ENCODE measurements around the gene TMEM106C. TPM values are rescaled to one million over a fixed set of nuclear protein-coding genes. Genes with fewer than 3 reads are reported as not detected.
A peak's percentile ranks its signal among the peaks of the same experiment; 100 is the strongest.

TMEM106C gene
- total and polyA plus RNA-seq, 2 donors from 2014 or later, result 51.7 to 126 TPM

DNA sequence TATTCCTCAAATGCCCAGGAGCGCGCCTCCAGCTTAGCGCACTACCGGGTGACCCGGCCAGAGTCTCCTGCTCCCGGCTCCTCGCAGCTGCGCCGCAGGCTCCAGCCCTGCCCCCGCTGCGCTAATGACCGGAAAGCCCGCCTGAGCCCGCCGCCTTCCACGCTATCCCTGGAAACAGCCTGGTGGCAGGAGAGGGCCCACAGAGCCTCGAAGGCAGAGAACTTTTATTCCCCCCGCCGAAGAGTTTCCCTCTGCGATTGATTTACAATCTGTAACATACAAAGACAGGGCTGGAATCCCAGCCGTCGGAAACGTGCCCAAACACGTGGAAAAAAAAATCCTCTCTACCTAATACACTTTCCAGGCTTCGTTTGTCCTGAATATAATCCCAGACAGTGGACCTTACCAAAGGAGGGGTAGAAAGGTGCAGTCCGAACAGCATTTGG lies 39.4 kb downstream of the TMEM106C start:
- no peaks in the 10 kb centered on the region for H3K36me3 ChIP-seq (ENCODE audit: control insufficient read depth in 2 of 3, insufficient read depth in 3 of 3, low read length in 3 of 3)
- TF ChIP-seq, protein P1, sequence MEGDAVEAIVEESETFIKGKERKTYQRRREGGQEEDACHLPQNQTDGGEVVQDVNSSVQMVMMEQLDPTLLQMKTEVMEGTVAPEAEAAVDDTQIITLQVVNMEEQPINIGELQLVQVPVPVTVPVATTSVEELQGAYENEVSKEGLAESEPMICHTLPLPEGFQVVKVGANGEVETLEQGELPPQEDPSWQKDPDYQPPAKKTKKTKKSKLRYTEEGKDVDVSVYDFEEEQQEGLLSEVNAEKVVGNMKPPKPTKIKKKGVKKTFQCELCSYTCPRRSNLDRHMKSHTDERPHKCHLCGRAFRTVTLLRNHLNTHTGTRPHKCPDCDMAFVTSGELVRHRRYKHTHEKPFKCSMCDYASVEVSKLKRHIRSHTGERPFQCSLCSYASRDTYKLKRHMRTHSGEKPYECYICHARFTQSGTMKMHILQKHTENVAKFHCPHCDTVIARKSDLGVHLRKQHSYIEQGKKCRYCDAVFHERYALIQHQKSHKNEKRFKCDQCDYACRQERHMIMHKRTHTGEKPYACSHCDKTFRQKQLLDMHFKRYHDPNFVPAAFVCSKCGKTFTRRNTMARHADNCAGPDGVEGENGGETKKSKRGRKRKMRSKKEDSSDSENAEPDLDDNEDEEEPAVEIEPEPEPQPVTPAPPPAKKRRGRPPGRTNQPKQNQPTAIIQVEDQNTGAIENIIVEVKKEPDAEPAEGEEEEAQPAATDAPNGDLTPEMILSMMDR (IDR thresholded peaks at IDR 0.05; ENCODE audit: borderline replicate concordance, extremely low read depth, insufficient read depth), result no peak
- H3K9ac ChIP-seq (ENCODE audit: low read length in 3 of 3), result no peak overlapping the region
- DNase-seq (peak; percentile 74 to 87 (median 80)), FAIRE-seq (no peak)
- intact Hi-C loops (cut with DNase I), result no loop called here
- no peaks in the 10 kb centered on the region for H3K9me3 ChIP-seq (ENCODE audit: control insufficient read depth in 2 of 3, insufficient read depth in 1 of 3, low read length in 3 of 3)
- peaks cover 11% of the 10 kb centered on the region for H3K27me3 ChIP-seq (ENCODE audit: control insufficient read depth, insufficient read depth, low read length)
- peak overlapping the region in 1 of 3 donors; percentile 55 for H3K4me3 ChIP-seq (ENCODE audit: low read length in 3 of 3)
- no peak overlapping the region for H3K27ac ChIP-seq (ENCODE audit: low read depth in 2 of 2, low read length in 2 of 2)
- H3K4me1 ChIP-seq (ENCODE audit: control insufficient read depth in 2 of 3, insufficient read depth in 2 of 3, low read depth in 1 of 3, low read length in 3 of 3), result peaks cover 0 to 32% (median 16%) of the 10 kb centered on the region in 3 donors

DNA sequence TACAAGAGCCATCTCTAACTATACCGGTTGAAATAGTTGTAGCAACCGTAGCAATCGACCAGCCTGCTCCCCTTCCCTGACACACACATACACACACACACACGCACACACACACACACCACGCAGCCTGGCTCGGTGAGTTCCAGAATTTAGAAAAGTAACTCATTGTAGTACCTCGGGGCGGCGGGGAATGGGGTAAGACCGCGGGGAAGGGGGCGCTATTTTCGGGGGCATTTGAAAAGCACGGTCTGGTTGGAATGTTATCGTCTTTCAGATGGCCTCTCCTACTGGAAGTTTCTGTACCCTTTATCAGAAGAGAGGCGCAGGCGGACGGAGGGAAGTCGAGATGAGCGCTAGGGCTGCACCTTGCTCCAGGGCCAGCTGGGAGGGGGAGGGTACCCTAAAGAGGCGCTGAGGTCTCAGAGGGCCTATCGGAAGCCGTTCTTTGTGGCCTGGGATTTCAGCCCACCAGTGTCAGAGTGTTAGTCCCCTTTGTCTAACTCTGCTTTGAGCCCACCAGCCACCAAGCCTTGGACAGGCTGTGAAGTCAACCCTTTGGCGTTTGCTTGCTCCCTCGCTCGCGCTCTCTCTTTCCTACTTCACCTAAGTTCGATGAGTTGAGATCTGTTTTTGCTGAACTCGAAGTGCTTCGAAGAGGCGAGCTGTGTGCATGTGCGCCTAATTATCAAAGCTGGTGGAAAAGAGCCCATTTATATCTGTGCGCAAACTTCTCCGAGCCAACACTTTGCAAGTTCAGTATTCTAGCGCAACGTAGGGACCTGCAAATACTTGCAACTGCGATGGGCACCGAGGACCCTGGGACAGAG lies 40.0 kb downstream of the TMEM106C start:
- Histone ChIP-seq H3K9ac (ENCODE audit: low read length in 3 of 3) (no peak overlapping the region), H3K9me3 (ENCODE audit: control insufficient read depth in 2 of 3, insufficient read depth in 1 of 3, low read length in 3 of 3) (no peaks in the 10 kb centered on the region), H3K27me3 (ENCODE audit: control insufficient read depth, insufficient read depth, low read length) (peaks cover 11% of the 10 kb centered on the region), H3K4me3 (ENCODE audit: low read length in 3 of 3) (peak overlapping the region in 2 of 3 donors; percentile 41 to 55), H3K27ac (ENCODE audit: low read depth in 2 of 2, low read length in 2 of 2) (no peak overlapping the region), H3K36me3 (ENCODE audit: control insufficient read depth in 2 of 3, insufficient read depth in 3 of 3, low read length in 3 of 3) (no peaks in the 10 kb centered on the region), H3K4me1 (ENCODE audit: control insufficient read depth in 2 of 3, insufficient read depth in 2 of 3, low read depth in 1 of 3, low read length in 3 of 3) (peaks cover 0 to 32% (median 16%) of the 10 kb centered on the region in 3 donors)
- intact Hi-C loops (cut with DNase I), result no loop called here
- DNase-seq, result peak; percentile 46 to 68 (median 62)
- no peak for FAIRE-seq
- TF ChIP-seq, protein P1 (IDR thresholded peaks at IDR 0.05; ENCODE audit: borderline replicate concordance, extremely low read depth, insufficient read depth), result no peak

DNA sequence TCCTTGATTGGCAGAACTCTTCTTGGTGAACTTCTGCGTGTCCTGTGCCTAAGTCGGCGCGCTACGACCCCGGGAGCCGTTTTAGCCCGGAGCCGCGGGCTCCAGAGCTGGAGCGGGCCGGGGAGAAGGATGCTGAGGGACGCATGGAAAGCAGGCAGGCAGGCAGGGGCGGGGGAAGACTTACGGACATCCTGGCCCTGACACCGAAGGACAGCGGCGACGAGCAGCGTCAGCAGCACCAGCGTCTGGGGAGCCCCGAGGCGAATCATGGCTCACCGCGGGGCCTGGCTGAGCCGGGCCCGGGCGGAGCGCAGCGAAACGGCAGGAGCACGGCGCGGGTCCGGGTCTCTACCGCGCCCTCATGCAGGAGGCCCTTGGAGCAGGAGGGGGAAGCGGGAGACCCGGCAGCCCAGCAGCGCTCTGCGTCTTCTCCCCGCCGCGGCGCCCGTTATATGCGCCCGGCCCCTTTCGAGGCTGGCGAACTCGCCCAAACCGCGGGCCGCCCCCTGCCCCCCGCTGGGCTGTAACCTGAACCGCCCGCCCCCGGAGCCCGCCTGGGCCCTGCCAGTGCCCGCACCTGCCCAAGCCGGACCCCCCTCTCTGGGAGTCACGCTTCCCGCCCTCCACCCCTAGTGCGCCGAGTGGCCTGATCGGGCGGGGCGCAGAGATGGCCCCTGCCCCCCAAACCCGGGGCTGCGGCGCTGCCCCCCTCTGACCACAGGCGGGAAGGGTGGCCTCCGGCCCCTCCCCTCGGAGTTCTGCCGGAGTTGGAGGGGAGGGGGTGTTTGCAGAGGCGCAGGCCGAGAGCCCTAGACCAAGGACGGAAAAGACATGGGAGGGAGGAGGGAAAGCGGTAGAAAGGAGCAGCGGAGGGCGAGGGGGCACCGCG lies 40.9 kb downstream of the TMEM106C start, which contains the start of gene COL2A1:
Gene COL2A1, minus strand, starts transcription at position 424 of the 889 bp plus-strand sequence. Its CDS starts 155 bp downstream, at position 269.
- intact Hi-C loops (cut with DNase I), result no loop called here
- DNase-seq, result peak in 4 of 5 donors; percentile 84 to 92 (median 89)
- FAIRE-seq, result no peak
- peaks cover 11% of the 10 kb centered on the region for H3K27me3 ChIP-seq (ENCODE audit: control insufficient read depth, insufficient read depth, low read length)
- peak within 1 kb of the TSS in 2 of 3 donors; percentile 37 to 41 for H3K4me3 ChIP-seq (ENCODE audit: low read length in 3 of 3)
- no peak within 1 kb of the TSS for H3K27ac ChIP-seq (ENCODE audit: low read depth in 2 of 2, low read length in 2 of 2)
- TF ChIP-seq, protein P1 (IDR thresholded peaks at IDR 0.05; ENCODE audit: borderline replicate concordance, extremely low read depth, insufficient read depth), result no peak
- no peaks in the 10 kb centered on the region for H3K9me3 ChIP-seq (ENCODE audit: control insufficient read depth in 2 of 3, insufficient read depth in 1 of 3, low read length in 3 of 3)
- peaks cover 0 to 32% (median 16%) of the 10 kb centered on the region in 3 donors for H3K4me1 ChIP-seq (ENCODE audit: control insufficient read depth in 2 of 3, insufficient read depth in 2 of 3, low read depth in 1 of 3, low read length in 3 of 3)
- H3K36me3 ChIP-seq (ENCODE audit: control insufficient read depth in 2 of 3, insufficient read depth in 3 of 3, low read length in 3 of 3), result no peaks in the 10 kb centered on the region
- no peak within 1 kb of the TSS for H3K9ac ChIP-seq (ENCODE audit: low read length in 3 of 3)
